Vagina (tissue), 2 donors: ENCODE data around the gene DNAAF5. TPM values are rescaled to one million over a fixed set of nuclear protein-coding genes. Genes with fewer than 3 reads are reported as not detected.

ENCODE experiments used
- DNase-seq, 2 donors: peaks; one replicate each; pipeline ENCODE4 v3.0.0-alpha.2; 2017; ENCODE audit errors: extremely low spot score in 2 of 2
- H3K27ac ChIP-seq: fragments of 200-600 bp; sonication (generic); one replicate; pipeline ENCODE4 v1.5.1; 2019
- H3K27me3 ChIP-seq: fragments of 200-600 bp; sonication (generic); one replicate; pipeline ENCODE4 v1.5.1; 2019
- H3K36me3 ChIP-seq, 2 donors: fragments of 200-600 bp; sonication (generic); one replicate each; pipeline ENCODE4 v1.5.1; 2017 to 2019
- H3K4me1 ChIP-seq: fragments of 200-600 bp; sonication (generic); one replicate; pipeline ENCODE4 v1.5.1; 2019
- H3K4me3 ChIP-seq, 2 donors: fragments of 200-600 bp; sonication (generic); 1 replicate in 1 of 2; 2 replicates in 1 of 2; pipeline ENCODE4 v1.5.1; 2016 to 2019
- H3K9me3 ChIP-seq: fragments of 200-600 bp; sonication (generic); one replicate; pipeline ENCODE4 v1.5.1; 2019
- CTCF ChIP-seq, 3 experiments: fragments of 450-650 bp in 2 of 3; fragments of 200-600 bp in 1 of 3; sonication (generic) in 1 of 3; IDR thresholded peaks; one replicate each; pipeline ENCODE4 v1.5.1; 2017 to 2019; ENCODE audit warnings: antibody characterized with exemption in 3 of 3, mild to moderate bottlenecking in 2 of 3, moderate library complexity in 2 of 3
- POLR2A ChIP-seq, 2 donors: fragments of 450-650 bp; IDR thresholded peaks; one replicate each; pipeline ENCODE4 v1.6.1; 2017; ENCODE audit warnings: antibody characterized with exemption in 2 of 2, mild to moderate bottlenecking in 2 of 2, moderate library complexity in 2 of 2
- POLR2AphosphoS5 ChIP-seq, 2 donors: sonication (generic); formaldehyde crosslinking; IDR thresholded peaks; one replicate each; pipeline ENCODE4 v1.9.0; 2017; ENCODE audit warnings: antibody characterized with exemption in 2 of 2, mild to moderate bottlenecking in 2 of 2, low read depth in 1 of 2; ENCODE audit not compliant: insufficient read depth in 1 of 2
- intact Hi-C: fragments of 100-400 bp; cut with DNase I; formaldehyde crosslinking; loops from one replicate; pipeline ENCODE4 v1.15.1; 2023
- total RNA-seq: library from RNA; depleted of rRNA; stranded (reverse); fragments of >200 nt; gene quantifications from one replicate; pipeline ENCODE4 v1.2.3, GENCODE V29; 2016

The DNAAF5 gene
- total RNA-seq, 1 donor from 2014 or later, result 29.7 TPM

GRCh38 chr7:691361-692045, 35.0 kb upstream of the DNAAF5 start:
- intact Hi-C loops, result no loop called here
- Histone ChIP-seq H3K4me3 (no peak overlapping the region), H3K27me3 (no peaks in the 10 kb centered on the region), H3K36me3 (no peaks in the 10 kb centered on the region), H3K9me3 (peaks cover 16% of the 10 kb centered on the region), H3K4me1 (no peaks in the 10 kb centered on the region), H3K27ac (no peak overlapping the region)
- no peak for DNase-seq
- TF ChIP-seq POLR2AphosphoS5 (IDR thresholded peaks at IDR 0.05; ENCODE audit: insufficient read depth in 1 of 2, low read depth in 1 of 2), result no peak
- no peak for TF ChIP-seq POLR2A (IDR thresholded peaks at IDR 0.05)
- no peak for TF ChIP-seq CTCF (IDR thresholded peaks at IDR 0.05)

- H3K4me1 ChIP-seq, result peaks cover 7% of the 10 kb centered on the region
- H3K27ac ChIP-seq, result no peak overlapping the region
- H3K36me3 ChIP-seq, result no peaks in the 10 kb centered on the region
- no peak for DNase-seq
- H3K9me3 ChIP-seq, result peaks cover 10% of the 10 kb centered on the region
- intact Hi-C loops, result no loop called here
- no peaks in the 10 kb centered on the region for H3K27me3 ChIP-seq
- no peak overlapping the region for H3K4me3 ChIP-seq
- TF ChIP-seq POLR2A (IDR thresholded peaks at IDR 0.05) (no peak), CTCF (IDR thresholded peaks at IDR 0.05) (no peak), POLR2AphosphoS5 (IDR thresholded peaks at IDR 0.05; ENCODE audit: insufficient read depth in 1 of 2, low read depth in 1 of 2) (no peak)
Observed at GRCh38 chr7:693280-693679, 33.2 kb upstream of the DNAAF5 start.

- H3K36me3 ChIP-seq, result no peaks in the 10 kb centered on the region
- no peaks in the 10 kb centered on the region for H3K9me3 ChIP-seq
- H3K4me3 ChIP-seq, result no peak overlapping the region
- intact Hi-C loops, result no loop called here
- H3K27ac ChIP-seq, result no peak overlapping the region
- TF ChIP-seq CTCF (IDR thresholded peaks at IDR 0.05) (no peak), POLR2AphosphoS5 (IDR thresholded peaks at IDR 0.05; ENCODE audit: insufficient read depth in 1 of 2, low read depth in 1 of 2) (no peak), POLR2A (IDR thresholded peaks at IDR 0.05) (no peak)
- H3K27me3 ChIP-seq, result no peaks in the 10 kb centered on the region
- no peak for DNase-seq
- H3K4me1 ChIP-seq, result peaks cover 18% of the 10 kb centered on the region
Observed at GRCh38 chr7:696426-696811, 30.1 kb upstream of the DNAAF5 start.

GRCh38 chr7:696812-697551, 29.5 kb upstream of the DNAAF5 start:
- H3K4me3 ChIP-seq, result no peak overlapping the region
- intact Hi-C loops, result no loop called here
- H3K9me3 ChIP-seq, result no peaks in the 10 kb centered on the region
- H3K27ac ChIP-seq, result peak overlapping the region; percentile 44
- peaks cover 18% of the 10 kb centered on the region for H3K4me1 ChIP-seq
- DNase-seq, result no peak
- TF ChIP-seq POLR2A (IDR thresholded peaks at IDR 0.05) (no peak), CTCF (IDR thresholded peaks at IDR 0.05) (no peak), POLR2AphosphoS5 (IDR thresholded peaks at IDR 0.05; ENCODE audit: insufficient read depth in 1 of 2, low read depth in 1 of 2) (no peak)
- H3K36me3 ChIP-seq, result no peaks in the 10 kb centered on the region
- H3K27me3 ChIP-seq, result no peaks in the 10 kb centered on the region
